ENCODE results near the gene LILRA2. TPM values are rescaled to one million over a fixed set of nuclear protein-coding genes. Genes with fewer than 3 reads are reported as not detected.

Gene LILRA2
- 1 to 10 TPM in 2 of 4 donors, under 1 TPM in 1, not detected in 1; 0.48 to 2.6 (median 1.6) TPM for total RNA-seq

DNA sequence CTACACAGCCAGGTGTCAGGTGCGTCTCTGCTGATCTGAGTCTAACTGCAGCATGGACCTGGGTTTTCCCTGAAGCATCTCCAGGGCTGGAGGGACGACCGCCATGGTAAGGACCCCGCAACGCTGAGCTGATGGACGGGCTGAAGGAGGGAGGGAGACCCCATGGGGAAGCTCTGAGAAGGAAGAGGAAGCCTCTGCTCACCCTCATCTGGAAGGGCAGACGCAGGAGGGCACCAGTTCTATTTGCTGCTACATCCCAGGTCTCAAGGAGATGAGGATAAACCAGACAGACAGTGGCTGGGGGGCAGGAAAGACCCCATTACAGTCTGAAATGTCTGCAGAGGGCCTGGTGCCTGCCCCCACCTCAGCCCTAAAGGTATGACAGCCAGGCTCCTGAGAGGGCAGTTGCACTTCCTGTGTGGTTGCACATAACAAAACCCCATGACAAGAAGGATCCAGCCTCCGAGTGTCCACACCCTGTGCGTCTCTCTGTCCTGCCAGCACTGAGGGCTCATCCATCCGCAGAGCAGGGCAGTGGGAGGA lies at the start of gene LILRA2:
LILRA2 (plus strand) TSS at position 461 of the 543 bp plus-strand sequence. CDS start 89 bp downstream, outside the sequence.
- intact Hi-C loops (cut with DNase I; ENCODE audit: low total_unique reads), result no loop called here

GRCh38 chr19:54525636-54526035 lies 48.0 kb upstream of the LILRA2 start:
- TF ChIP-seq POLR2A (IDR thresholded peaks at IDR 0.05) (no peak), CTCF (IDR thresholded peaks at IDR 0.05) (no peak)
- intact Hi-C loops (cut with DNase I; ENCODE audit: low total_unique reads), result no loop called here
- DNase-seq, result no peak
- Histone ChIP-seq H3K27me3 (no peaks in the 10 kb centered on the region), H3K27ac (no peak overlapping the region), H3K36me3 (no peaks in the 10 kb centered on the region), H3K4me3 (no peak overlapping the region), H3K9me3 (no peaks in the 10 kb centered on the region), H3K4me1 (no peaks in the 10 kb centered on the region)

More for the DNA sequence above, at the start of gene LILRA2:
- Histone ChIP-seq H3K27ac (no peak within 1 kb of the TSS), H3K4me1 (no peaks in the 10 kb centered on the region), H3K27me3 (no peaks in the 10 kb centered on the region), H3K36me3 (no peaks in the 10 kb centered on the region), H3K9me3 (no peaks in the 10 kb centered on the region), H3K4me3 (no peak within 1 kb of the TSS)
- no peak for DNase-seq
- TF ChIP-seq CTCF (IDR thresholded peaks at IDR 0.05) (no peak), POLR2A (IDR thresholded peaks at IDR 0.05) (no peak)

- intact Hi-C loops (cut with DNase I; ENCODE audit: low total_unique reads), result no loop called here
- no peak for TF ChIP-seq POLR2A (IDR thresholded peaks at IDR 0.05)
- no peak for TF ChIP-seq CTCF (IDR thresholded peaks at IDR 0.05)
Measured at GRCh38 chr19:54526972-54527371, 46.6 kb upstream of the LILRA2 start.

GRCh38 chr19:54530866-54531265 lies 42.7 kb upstream of the LILRA2 start:
- no peak overlapping the region for H3K4me3 ChIP-seq
- no peaks in the 10 kb centered on the region for H3K4me1 ChIP-seq
- H3K9me3 ChIP-seq, result no peaks in the 10 kb centered on the region
- no peaks in the 10 kb centered on the region for H3K27me3 ChIP-seq
- DNase-seq, result no peak
- no peak overlapping the region for H3K27ac ChIP-seq
- no peak for TF ChIP-seq POLR2A (IDR thresholded peaks at IDR 0.05)
- no peaks in the 10 kb centered on the region for H3K36me3 ChIP-seq
- intact Hi-C loops (cut with DNase I; ENCODE audit: low total_unique reads), result no loop called here

More at GRCh38 chr19:54526972-54527371, 46.6 kb upstream of the LILRA2 start:
- DNase-seq, result no peak
- Histone ChIP-seq H3K4me1 (no peaks in the 10 kb centered on the region), H3K36me3 (no peaks in the 10 kb centered on the region), H3K9me3 (no peaks in the 10 kb centered on the region), H3K27me3 (no peaks in the 10 kb centered on the region), H3K4me3 (no peak overlapping the region), H3K27ac (no peak overlapping the region)

GRCh38 chr19:54532528-54532927 lies 41.1 kb upstream of the LILRA2 start:
- no peaks in the 10 kb centered on the region for H3K36me3 ChIP-seq
- H3K9me3 ChIP-seq, result no peaks in the 10 kb centered on the region
- H3K27ac ChIP-seq, result no peak overlapping the region
- no peak for TF ChIP-seq POLR2A (IDR thresholded peaks at IDR 0.05)
- no peak for TF ChIP-seq CTCF (IDR thresholded peaks at IDR 0.05)
- H3K4me3 ChIP-seq, result no peak overlapping the region
- no peaks in the 10 kb centered on the region for H3K4me1 ChIP-seq
- intact Hi-C loops (cut with DNase I; ENCODE audit: low total_unique reads), result no loop called here
- no peak for DNase-seq
- no peaks in the 10 kb centered on the region for H3K27me3 ChIP-seq

GRCh38 chr19:54533476-54533875 lies 40.1 kb upstream of the LILRA2 start:
- H3K36me3 ChIP-seq, result no peaks in the 10 kb centered on the region
- no peak overlapping the region for H3K4me3 ChIP-seq
- intact Hi-C loops (cut with DNase I; ENCODE audit: low total_unique reads), result no loop called here
- no peak overlapping the region for H3K27ac ChIP-seq
- DNase-seq, result no peak
- no peaks in the 10 kb centered on the region for H3K27me3 ChIP-seq
- H3K4me1 ChIP-seq, result no peaks in the 10 kb centered on the region
- H3K9me3 ChIP-seq, result no peaks in the 10 kb centered on the region
- TF ChIP-seq POLR2A (IDR thresholded peaks at IDR 0.05) (no peak), CTCF (IDR thresholded peaks at IDR 0.05) (no peak)

Data from uterus (tissue), 4 donors.